Lower leg skin (tissue), 4 donors: ENCODE results near the gene KRT86. TPM values are rescaled to one million over a fixed set of nuclear protein-coding genes. Genes with fewer than 3 reads are reported as not detected.
A peak's percentile ranks its signal among the peaks of the same experiment; 100 is the strongest.
"Not testable (repeated sequence)": the region's sequence is repeated elsewhere in the genome, so short reads cannot be mapped to it uniquely, and the experiment has no call there.

Experiments
- DNase-seq, 2 donors: peaks; one replicate each; pipeline ENCODE4 v3.0.0-alpha.2; 2019; ENCODE audit warnings: low spot score in 2 of 2
- H3K4me3 ChIP-seq: fragments of 200-600 bp; sonication (generic); 2 replicates; pipeline ENCODE4 v1.5.1; 2017; ENCODE audit warnings: mild to moderate bottlenecking, low read depth; ENCODE audit not compliant: poor library complexity, severe bottlenecking
- POLR2A ChIP-seq, 2 donors: fragments of 450-650 bp; IDR thresholded peaks; one replicate each; pipeline ENCODE4 v1.6.1; 2016 to 2017; ENCODE audit warnings: antibody characterized with exemption in 2 of 2, mild to moderate bottlenecking in 1 of 2, moderate library complexity in 1 of 2
- WGBS, 2 donors: methylation state at CpG; one replicate each; pipeline ENCODE4 v1.1.5; 2018; 5-methylcytosine and 5-hydroxymethylcytosine counted together
- intact Hi-C: fragments of 100-400 bp; cut with DNase I; formaldehyde crosslinking; loops from one replicate; pipeline ENCODE4 v1.15.0; 2023; ENCODE audit warnings: low total_unique reads
- total RNA-seq, 4 donors: library from RNA; depleted of rRNA; stranded (reverse); fragments of >200 nt; gene quantifications; one replicate each; pipeline ENCODE4 v1.1.0, GENCODE V29; 2016
- TF ChIP-seq, protein P1 (sequence below), 3 donors: fragments of 450-650 bp; IDR thresholded peaks; one replicate each; pipeline ENCODE4 v1.5.1; 2016; ENCODE audit warnings: antibody characterized with exemption in 3 of 3, mild to moderate bottlenecking in 3 of 3, moderate library complexity in 2 of 3

KRT86 gene
- total RNA-seq, 4 donors from 2014 or later, result 0.86 to 298 (median 10.0) TPM; not detected in 1

DNA sequence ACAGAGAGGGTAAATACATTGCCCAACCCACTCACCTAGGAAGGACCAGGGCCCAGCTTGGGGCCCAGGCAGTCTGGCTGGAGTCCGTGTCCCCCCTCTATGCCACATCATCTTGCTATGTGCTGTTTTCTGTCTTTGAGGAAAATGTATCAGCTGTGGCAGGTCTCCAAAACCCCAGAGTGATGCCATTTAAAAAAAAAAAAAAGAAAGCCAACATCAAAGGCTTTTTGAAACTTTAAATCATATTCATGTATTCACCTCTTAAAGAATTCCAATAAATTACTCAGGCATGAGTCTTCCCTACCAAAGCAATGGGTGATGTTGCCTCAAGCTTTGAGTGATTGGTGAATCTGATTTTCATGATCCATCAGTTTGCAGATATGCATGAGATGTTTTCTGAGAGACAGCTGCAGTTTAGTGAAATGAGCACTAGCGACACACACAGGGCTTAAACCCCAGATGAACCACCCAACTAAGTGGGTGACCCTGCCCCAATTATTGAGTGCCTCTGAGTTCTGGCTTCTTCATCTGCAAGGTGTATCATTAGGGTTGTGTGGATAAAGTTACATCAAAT lies 10.8 kb downstream of the KRT86 start:
- H3K4me3 ChIP-seq, result no peak overlapping the region
- DNase-seq, result peak in 1 of 2 donors; percentile 29
- intact Hi-C loops, result no loop called here
- TF ChIP-seq, protein P1, sequence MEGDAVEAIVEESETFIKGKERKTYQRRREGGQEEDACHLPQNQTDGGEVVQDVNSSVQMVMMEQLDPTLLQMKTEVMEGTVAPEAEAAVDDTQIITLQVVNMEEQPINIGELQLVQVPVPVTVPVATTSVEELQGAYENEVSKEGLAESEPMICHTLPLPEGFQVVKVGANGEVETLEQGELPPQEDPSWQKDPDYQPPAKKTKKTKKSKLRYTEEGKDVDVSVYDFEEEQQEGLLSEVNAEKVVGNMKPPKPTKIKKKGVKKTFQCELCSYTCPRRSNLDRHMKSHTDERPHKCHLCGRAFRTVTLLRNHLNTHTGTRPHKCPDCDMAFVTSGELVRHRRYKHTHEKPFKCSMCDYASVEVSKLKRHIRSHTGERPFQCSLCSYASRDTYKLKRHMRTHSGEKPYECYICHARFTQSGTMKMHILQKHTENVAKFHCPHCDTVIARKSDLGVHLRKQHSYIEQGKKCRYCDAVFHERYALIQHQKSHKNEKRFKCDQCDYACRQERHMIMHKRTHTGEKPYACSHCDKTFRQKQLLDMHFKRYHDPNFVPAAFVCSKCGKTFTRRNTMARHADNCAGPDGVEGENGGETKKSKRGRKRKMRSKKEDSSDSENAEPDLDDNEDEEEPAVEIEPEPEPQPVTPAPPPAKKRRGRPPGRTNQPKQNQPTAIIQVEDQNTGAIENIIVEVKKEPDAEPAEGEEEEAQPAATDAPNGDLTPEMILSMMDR (IDR thresholded peaks at IDR 0.05), result no peak
- no peak for TF ChIP-seq POLR2A (IDR thresholded peaks at IDR 0.05)
- 93 to 96% methylated on average over 2 of the region's 2 CpGs for WGBS, 2 donors

- peak in 1 of 2 donors; percentile 71 for DNase-seq
- intact Hi-C loops, result no loop called here
- H3K4me3 ChIP-seq, result no peak overlapping the region
- TF ChIP-seq, protein P1 (IDR thresholded peaks at IDR 0.05), result no peak
- no peak for TF ChIP-seq POLR2A (IDR thresholded peaks at IDR 0.05)
- WGBS, 2 donors, result 84 to 86% methylated on average over 23 of the region's 24 CpGs
These were observed 11.5 kb downstream of the KRT86 start for GRCh38 chr12:52285851-52286530.

- H3K4me3 ChIP-seq, intact Hi-C loops: not testable (repeated sequence)
- peak in 1 of 2 donors; percentile 42 for DNase-seq
- 84 to 89% methylated on average over 18 to 20 of the region's 21 CpGs for WGBS, 2 donors
These were observed 12.7 kb downstream of the KRT86 start for GRCh38 chr12:52286857-52287785.

DNA sequence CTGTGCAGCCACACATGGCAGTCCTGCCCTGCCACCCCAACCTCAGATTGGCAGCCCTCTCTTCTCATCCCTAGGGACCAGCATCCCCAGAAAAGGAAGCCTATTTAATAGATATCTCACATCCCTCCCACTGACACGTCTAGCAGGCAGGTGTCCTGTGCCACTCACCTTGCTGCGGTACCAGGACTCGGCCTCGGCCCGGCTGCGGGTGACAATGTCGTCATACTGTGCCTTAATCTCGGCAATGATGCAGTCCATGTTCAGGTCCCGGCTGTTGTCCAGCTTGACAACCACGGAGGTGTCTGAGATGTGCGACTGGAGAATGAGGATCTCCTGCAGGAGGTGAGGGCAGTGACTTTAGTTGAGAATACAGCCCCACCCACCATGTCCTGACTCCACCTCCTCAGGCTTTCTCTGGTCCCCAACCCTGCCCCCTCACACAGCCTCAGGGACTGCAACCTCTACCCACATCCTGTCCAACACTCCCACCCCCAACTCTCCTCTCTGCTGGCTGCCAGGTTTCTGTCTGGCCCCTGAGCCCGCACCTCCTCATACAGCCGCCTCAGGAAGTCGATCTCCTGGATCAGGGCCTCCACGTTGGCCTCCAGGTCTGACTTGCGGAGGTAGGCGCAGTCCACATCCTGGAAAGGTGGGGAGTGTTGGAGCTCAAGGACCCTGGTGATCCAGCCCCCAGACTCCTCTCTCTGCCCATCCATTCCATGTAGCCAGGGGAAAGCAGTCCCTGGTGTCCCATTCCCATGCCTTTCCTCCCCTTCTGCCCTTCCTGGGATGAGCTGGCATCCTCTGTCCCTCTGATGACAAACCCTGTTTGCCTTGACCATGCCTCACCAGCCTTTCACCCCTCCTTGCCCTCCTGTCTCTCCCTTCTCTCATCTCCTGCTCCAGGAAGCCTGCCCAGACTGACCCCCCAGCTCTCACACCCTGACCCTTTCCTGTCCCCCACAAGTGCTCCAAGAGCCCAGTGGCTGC lies 13.7 kb downstream of the KRT86 start:
- intact Hi-C loops, H3K4me3 ChIP-seq: not testable (repeated sequence)
- DNase-seq, result peak in 1 of 2 donors; percentile 68
- WGBS, 2 donors, result 84 to 85% methylated on average over 14 to 16 of the region's 17 CpGs

DNA sequence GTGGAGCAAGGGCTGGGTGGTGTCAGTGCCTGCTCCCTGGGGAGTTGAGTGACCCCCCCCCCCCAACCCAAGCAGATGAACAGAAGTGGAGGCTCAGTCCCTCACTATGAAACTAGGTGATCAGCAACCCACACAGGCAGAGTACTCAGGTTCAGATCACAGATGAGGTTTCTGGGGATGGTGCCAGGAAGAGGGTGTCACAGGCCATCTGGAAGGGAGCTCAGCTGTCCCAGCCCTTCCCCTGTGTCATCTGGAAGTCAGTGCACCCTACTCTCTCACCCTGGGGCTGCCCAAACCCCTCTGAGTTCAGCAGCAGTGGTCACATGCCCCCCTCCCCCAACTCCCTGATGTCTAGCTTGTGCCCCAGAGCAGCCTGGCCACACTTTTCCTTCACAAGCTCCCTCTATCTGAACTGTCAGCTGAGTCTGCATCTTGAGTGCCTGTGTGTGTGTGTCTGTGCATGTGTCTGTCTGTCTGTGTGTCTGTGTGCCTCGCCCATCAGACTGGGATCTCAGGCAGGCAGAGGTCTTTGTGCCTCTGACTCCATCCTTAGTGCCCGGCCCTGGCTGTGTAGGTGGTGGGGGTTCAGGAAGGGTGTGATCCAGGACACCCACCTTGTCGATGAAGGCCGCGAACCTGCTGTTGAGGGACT lies 16.2 kb downstream of the KRT86 start:
- DNase-seq, intact Hi-C loops, H3K4me3 ChIP-seq: not testable (repeated sequence)
- WGBS, 2 donors, result no CpG with 5 or more reads among the region's 5 CpGs

DNA sequence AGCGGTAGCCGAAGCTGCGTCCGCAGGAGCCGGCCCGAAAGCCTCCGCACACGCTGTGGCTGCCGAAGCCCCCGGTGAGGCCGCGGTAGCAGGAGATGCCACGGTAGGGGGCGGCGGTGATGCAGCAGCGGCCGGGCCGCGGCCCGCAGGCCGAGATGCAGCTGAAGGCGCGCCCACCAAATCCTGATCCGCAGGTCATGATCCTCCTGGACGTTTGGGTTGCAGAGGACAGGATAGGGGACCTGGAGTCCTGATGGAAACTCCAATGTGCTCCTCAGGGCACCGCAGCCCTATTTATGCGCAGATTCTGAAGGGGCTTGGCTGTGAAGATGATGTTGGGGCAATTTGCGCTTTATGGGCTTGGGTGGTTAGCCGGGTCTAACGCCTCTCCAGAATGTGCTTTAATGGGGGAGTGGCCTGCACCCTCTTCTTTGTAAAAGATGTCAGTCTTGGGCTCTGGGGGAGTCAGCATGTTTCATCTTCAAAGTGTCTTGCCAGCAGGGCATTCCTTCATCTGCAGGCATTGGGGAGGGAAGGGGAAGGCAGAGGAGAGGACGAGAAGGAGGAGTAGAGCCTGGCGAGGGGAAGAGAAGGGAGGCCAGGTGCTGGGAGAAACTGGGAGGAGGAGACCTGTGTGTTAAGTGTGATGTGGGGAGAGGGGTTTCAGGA lies 17.0 kb downstream of the KRT86 start, which contains the start of gene KRT81:
KRT81 (minus strand) TSS at position 268 of the 669 bp plus-strand sequence; CDS start at position 199, 69 bp downstream.
- no peak within 1 kb of the TSS for H3K4me3 ChIP-seq
- intact Hi-C loops, result no loop called here
- TF ChIP-seq, protein P1 (IDR thresholded peaks at IDR 0.05), result no peak
- WGBS, 2 donors, result 48 to 71% methylated on average over 10 to 13 of the region's 32 CpGs
- DNase-seq, result peak in 1 of 2 donors; percentile 50
